Mesothelial cell of epicardium (in vitro differentiated cells): ENCODE results near the gene CUTC. TPM values are rescaled to one million over a fixed set of nuclear protein-coding genes. Genes with fewer than 3 reads are reported as not detected.

ENCODE experiments used
- DNase-seq, 2 experiments: peaks; one replicate each; pipeline ENCODE4 v3.0.0; 2021; ENCODE audit warnings: low spot score in 2 of 2; ENCODE audit not compliant: unreplicated experiment in 2 of 2
- H3K27ac Mint-ChIP-seq: 2 replicates; pipeline ENCODE4 v1.8.0; 2021; ENCODE audit warnings: mixed read lengths
- H3K27me3 Mint-ChIP-seq: 2 replicates; pipeline ENCODE4 v1.8.0; 2021; ENCODE audit warnings: low read depth, mixed read lengths
- H3K36me3 Mint-ChIP-seq: 2 replicates; pipeline ENCODE4 v1.8.0; 2021; ENCODE audit warnings: mixed read lengths
- H3K4me1 Mint-ChIP-seq: 2 replicates; pipeline ENCODE4 v1.8.0; 2021; ENCODE audit warnings: mixed read lengths
- H3K4me3 Mint-ChIP-seq: 2 replicates; pipeline ENCODE4 v1.8.0; 2021; ENCODE audit warnings: mild to moderate bottlenecking, moderate library complexity, mixed read lengths
- H3K9me3 Mint-ChIP-seq: 2 replicates; pipeline ENCODE4 v1.8.0; 2021; ENCODE audit warnings: mixed read lengths
- CTCF ChIP-seq: fragments of 200-600 bp; sonication (generic); IDR thresholded peaks from one replicate; pipeline ENCODE4 v1.5.0; 2021; ENCODE audit warnings: antibody characterized with exemption; ENCODE audit not compliant: unreplicated experiment
- total RNA-seq: library from RNA; stranded (reverse); gene quantifications from 3 replicates; pipeline ENCODE4 v1.2.1, GENCODE V29; 2021

Gene CUTC
- total RNA-seq, 1 donor from 2014 or later, result 10.4 TPM

GRCh38 chr10:99804471-99804870, 72.4 kb downstream of the CUTC start:
- no peak for TF ChIP-seq CTCF
- H3K27ac Mint-ChIP-seq, result no peak overlapping the region
- H3K36me3 Mint-ChIP-seq, result no peaks in the 10 kb centered on the region
- no peaks in the 10 kb centered on the region for H3K9me3 Mint-ChIP-seq
- no peak overlapping the region for H3K4me3 Mint-ChIP-seq
- peaks cover 3% of the 10 kb centered on the region for H3K27me3 Mint-ChIP-seq
- DNase-seq, result no peak
- no peaks in the 10 kb centered on the region for H3K4me1 Mint-ChIP-seq

GRCh38 chr10:99805190-99805589, 73.2 kb downstream of the CUTC start:
- no peak for TF ChIP-seq CTCF
- no peak for DNase-seq
- Mint-ChIP-seq H3K4me3 (no peak overlapping the region), H3K27ac (no peak overlapping the region), H3K27me3 (peaks cover 3% of the 10 kb centered on the region), H3K36me3 (no peaks in the 10 kb centered on the region), H3K9me3 (no peaks in the 10 kb centered on the region), H3K4me1 (no peaks in the 10 kb centered on the region)

Other genes with a start within 250 kb of the CUTC start
- not detected in 3 replicates for gene NKX2-3, start 199.3 kb upstream of the CUTC start, total RNA-seq
- 41.2 to 44.8 TPM (median 41.4 TPM) in 3 replicates for gene SLC25A28, start 111.8 kb upstream of the CUTC start, total RNA-seq
- 20.6 to 21.2 TPM (median 21.1 TPM) in 3 replicates for gene ENTPD7, start 72.7 kb upstream of the CUTC start, total RNA-seq
- gene COX15, start 107 bp upstream of the CUTC start, total RNA-seq, result 52.0 to 53.0 TPM (median 52.6 TPM) in 3 replicates
- 0.71 to 0.87 TPM (median 0.79 TPM) in 3 replicates for gene ABCC2, start 50.4 kb downstream of the CUTC start, total RNA-seq